ENCODE measurements around the gene TTC39A. TPM values are rescaled to one million over a fixed set of nuclear protein-coding genes. Genes with fewer than 3 reads are reported as not detected.

The TTC39A gene
- polyA plus RNA-seq, 1 donor from 2014 or later: not detected

DNA sequence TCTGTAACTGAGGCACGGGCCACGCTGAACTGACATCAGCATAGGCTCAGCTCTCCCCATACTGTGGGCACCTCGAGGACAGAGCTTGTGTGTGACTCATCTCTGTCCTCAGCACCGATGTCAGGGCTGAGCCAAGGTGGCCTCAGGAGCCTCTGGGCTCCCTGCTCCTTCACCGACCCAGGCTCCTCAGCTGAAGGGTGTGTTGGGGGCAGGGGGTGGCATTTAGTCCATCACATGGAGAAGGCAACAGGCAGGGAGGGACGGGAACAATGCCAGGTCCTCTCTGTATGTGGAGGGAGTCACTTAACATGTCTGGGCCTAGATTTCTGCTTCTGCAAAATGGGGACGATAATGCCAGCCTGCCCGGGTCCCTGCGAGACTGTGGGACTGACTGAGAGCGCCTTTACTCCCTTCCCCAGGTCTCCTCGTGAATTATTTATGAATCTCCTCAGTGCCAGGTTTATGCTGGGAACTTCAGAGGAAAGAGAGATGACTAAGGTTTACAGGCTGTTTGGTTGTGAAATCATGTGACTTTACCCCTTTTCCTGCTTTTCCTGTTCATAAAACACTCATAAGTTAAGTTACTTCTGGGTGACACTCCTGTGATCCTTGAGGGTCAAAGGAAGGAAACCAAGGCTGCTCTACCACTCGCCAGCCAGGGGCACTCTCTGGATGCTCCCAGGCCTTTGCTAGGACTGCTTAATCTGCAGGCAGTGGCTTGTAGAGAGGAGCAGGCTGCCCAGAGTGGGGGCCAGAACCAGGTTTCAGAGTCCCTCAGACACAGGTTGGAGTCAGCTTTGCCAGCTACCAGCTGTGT lies 16.2 kb downstream of the TTC39A start:
- Mint-ChIP-seq H3K4me1 (peaks cover 0 to 8% (median 3%) of the 10 kb centered on the region in 3 donors), H3K9me3 (no peaks in the 10 kb centered on the region), H3K4me3 (no peak overlapping the region), H3K36me3 (no peaks in the 10 kb centered on the region), H3K27ac (peak overlapping the region in 1 of 3 donors; percentile 74), H3K27me3 (no peaks in the 10 kb centered on the region)

DNA sequence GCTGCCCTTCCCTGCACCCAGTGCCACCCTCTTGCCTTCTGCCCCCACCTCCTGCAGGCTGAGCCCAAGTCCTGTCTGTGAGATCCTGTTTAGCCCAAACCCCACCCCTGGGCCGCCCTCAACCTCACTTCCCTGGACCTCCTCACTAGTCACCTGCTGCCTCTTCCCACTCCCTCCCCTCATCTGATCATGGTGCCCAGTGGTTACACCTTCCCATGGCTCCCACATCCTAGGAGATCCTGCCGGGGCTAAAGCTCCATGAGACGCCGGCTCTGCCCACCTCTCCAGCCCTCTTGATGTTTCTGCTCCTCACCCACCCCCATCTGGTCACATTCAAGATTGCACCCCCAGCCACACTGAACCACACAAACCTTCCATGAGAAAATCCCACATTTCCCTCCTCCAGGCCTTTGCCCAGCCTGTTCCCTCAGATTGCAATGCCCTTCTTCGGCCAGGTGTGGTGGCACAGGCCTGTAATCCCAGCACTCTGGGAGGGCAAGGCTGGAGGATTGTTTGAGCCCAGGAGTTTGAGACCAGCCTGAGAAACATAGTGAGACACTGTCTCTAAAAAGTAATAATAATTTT lies 17.0 kb downstream of the TTC39A start:
- Mint-ChIP-seq H3K27ac (no peak overlapping the region), H3K27me3 (no peaks in the 10 kb centered on the region), H3K9me3 (no peaks in the 10 kb centered on the region), H3K4me1 (peaks cover 0 to 8% (median 3%) of the 10 kb centered on the region in 3 donors), H3K4me3 (no peak overlapping the region), H3K36me3 (no peaks in the 10 kb centered on the region)

DNA sequence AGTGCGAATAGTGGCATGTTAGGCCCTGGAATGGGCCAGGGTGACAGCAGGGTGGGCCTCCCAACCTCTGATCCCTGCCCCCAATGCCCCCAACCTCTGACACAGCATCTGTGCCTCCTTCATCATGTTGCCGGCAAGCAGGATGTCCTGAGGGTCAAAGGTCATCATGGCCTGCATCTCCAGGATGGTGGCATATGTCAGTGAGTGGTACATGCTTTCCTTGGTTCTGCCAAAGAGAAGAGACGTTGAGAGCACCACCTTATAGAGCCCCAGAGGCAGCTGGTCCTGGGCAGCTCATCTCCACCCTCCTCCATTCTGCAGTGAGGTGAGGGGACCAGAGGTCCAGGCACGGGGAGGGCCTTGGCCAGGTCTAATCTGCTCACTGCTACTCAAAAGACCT lies 17.6 kb downstream of the TTC39A start:
- peak overlapping the region in 1 of 4 donors; percentile 73 for H3K4me3 Mint-ChIP-seq
- no peaks in the 10 kb centered on the region for H3K27me3 Mint-ChIP-seq
- no peaks in the 10 kb centered on the region for H3K9me3 Mint-ChIP-seq
- peaks cover 0 to 8% (median 3%) of the 10 kb centered on the region in 3 donors for H3K4me1 Mint-ChIP-seq
- no peaks in the 10 kb centered on the region for H3K36me3 Mint-ChIP-seq
- no peak overlapping the region for H3K27ac Mint-ChIP-seq

DNA sequence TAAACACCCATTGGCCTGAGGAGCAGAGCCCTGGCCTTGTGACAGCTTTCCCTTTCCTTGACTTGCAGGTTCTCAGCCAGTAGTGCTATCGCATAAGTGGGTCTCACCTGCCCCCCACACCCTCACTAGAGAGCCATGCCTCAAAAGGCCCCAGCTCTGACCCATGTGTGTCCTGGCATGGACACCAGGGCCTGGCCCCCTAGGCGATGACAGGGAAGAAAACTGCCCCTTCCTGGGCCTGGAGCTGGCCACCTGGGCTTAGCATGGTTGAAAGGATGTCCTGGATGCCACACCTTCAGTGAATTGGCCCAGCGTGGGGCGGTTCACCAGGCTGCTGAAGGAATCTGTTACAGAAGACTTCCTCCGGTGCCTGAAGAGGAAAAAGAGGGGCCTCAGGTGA lies 18.5 kb downstream of the TTC39A start:
- Mint-ChIP-seq H3K4me3 (no peak overlapping the region), H3K27ac (no peak overlapping the region), H3K4me1 (peaks cover 0 to 8% (median 3%) of the 10 kb centered on the region in 3 donors), H3K36me3 (no peaks in the 10 kb centered on the region), H3K9me3 (no peaks in the 10 kb centered on the region), H3K27me3 (no peaks in the 10 kb centered on the region)

DNA sequence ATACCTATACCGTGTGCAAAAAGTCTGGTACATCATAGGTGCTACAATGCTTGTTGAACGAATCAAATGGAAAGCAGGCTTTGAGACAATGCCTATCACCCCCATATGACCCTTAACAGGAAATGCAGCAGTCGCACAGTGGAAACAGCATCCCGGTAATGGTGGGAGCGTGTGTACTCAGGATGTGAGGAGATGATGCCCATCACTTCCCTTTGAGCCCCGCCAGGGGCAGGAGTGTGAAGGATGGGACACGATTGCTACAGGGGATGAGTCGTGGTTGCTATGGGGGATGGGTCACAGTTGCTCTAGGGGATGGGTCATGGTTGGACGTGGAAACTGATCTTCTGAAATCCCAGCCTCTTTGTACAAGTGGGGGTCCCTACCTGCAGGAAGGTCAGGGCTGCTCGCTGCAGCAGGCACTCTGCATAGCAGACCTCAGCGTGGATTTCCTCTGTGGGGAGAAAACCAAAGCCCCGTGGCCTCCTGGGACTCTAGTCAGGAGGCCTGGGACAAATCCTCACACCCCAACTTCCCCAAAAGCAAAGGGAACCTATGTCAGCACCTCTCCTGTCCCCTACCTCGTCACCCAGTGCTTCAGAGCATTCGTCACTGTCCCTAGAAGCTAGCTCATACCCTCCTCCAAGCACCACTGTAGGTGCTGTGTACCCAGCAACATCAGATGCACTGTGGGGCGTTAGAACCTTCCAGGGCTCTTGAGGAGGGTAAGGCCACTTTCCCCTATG lies 19.3 kb downstream of the TTC39A start:
- Mint-ChIP-seq H3K27me3 (no peaks in the 10 kb centered on the region), H3K27ac (peak overlapping the region in 2 of 3 donors; percentile 25 to 37), H3K4me1 (peaks cover 0 to 8% (median 3%) of the 10 kb centered on the region in 3 donors), H3K4me3 (no peak overlapping the region), H3K9me3 (no peaks in the 10 kb centered on the region), H3K36me3 (no peaks in the 10 kb centered on the region)

DNA sequence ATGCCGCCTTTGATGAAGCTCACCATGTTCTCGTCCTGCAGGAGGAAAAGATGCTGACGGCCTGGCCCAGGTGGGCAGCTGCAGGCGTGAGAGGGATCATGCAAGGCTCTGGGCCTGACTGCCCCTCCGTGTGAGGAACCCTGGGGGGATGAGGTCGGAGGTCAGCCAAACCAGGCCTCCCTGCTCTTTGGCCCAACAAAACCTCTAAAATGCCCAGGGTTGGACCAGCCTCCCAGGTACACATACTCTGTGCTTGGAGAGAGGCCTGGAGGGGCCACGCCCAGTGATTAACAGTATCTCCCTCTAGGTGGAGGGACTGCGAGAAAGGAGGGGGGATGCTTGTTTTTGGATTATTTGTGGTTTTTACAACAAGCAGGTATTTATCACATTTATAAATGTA lies 21.1 kb downstream of the TTC39A start:
- H3K27me3 Mint-ChIP-seq: no peaks in the 10 kb centered on the region
- H3K36me3 Mint-ChIP-seq: no peaks in the 10 kb centered on the region

DNA sequence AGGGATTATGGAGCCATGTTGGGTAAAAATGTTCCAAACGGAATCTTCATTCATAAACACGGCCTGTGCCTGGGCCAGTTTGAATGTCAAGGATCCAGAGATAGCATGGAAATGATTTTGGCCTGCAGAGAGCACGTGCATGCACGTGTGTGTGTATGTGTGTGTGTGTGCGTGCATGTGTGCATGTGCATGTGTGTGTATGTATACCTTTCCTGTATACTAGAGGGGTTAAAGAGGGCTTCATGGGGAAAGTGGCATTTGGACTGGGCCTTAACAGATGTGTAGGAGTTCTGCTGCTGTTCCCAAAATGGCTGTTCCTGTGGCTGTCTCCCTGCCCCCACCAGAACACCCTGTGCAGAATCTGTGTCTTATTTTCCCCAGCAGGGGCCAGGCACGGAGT lies 21.7 kb downstream of the TTC39A start:
- Mint-ChIP-seq H3K4me3 (no peak overlapping the region), H3K4me1 (peaks cover 2 to 6% (median 4%) of the 10 kb centered on the region in 3 donors), H3K9me3 (no peaks in the 10 kb centered on the region), H3K36me3 (no peaks in the 10 kb centered on the region), H3K27me3 (no peaks in the 10 kb centered on the region), H3K27ac (no peak overlapping the region)

More for the DNA sequence above, 21.1 kb downstream of the TTC39A start:
- Mint-ChIP-seq H3K27ac (peak overlapping the region in 1 of 3 donors; percentile 22), H3K4me3 (no peak overlapping the region), H3K4me1 (peaks cover 0 to 8% (median 3%) of the 10 kb centered on the region in 3 donors), H3K9me3 (no peaks in the 10 kb centered on the region)

DNA sequence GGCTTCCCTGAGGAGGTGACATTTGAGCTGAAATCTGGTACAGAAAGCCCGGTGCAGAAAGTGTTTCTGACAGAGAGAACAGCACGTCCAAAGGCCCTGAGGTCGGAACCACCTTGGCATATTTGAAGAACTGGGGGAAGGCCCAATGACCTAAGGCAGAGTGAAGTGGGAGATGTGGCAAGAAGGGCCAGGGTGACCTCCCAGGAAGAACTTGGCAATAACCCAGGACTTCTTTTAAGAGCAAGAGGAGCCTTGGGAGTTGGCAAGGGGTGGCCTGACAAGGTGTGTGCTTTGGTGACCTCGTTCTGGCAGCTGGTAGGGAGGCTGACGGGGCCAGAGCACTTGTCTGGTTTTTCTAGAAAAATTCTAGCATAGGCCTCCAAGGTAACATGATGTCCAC lies 23.4 kb downstream of the TTC39A start:
- H3K4me3 Mint-ChIP-seq: no peak overlapping the region
- peaks cover 4% of the 10 kb centered on the region for H3K27me3 Mint-ChIP-seq
- H3K27ac Mint-ChIP-seq: peak overlapping the region in 1 of 3 donors; percentile 62
- no peaks in the 10 kb centered on the region for H3K36me3 Mint-ChIP-seq
- H3K4me1 Mint-ChIP-seq: peaks cover 4 to 8% (median 5%) of the 10 kb centered on the region in 3 donors
- no peaks in the 10 kb centered on the region for H3K9me3 Mint-ChIP-seq

DNA sequence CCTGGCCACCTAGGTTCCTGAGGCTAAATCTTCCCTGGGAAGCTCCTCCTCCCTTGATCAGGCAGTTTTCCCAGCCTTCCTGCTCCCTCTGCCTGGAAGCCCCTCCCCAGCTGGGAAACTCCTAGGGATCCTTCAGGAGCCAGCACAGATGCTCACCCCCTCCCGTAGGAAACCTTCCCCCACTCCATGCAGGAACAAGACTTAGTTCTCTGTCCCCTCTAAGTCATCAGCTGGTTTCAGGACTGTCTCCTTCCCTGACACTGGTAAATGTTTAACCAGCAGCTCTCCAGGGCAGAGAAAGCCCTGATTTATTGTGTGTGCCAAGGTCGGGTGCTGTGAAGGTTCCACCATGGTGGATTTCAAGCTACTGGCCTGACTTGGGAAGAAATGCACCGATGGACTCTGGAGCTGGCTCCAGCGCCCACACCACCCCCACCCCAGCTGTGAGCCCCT lies 25.0 kb downstream of the TTC39A start:
- Mint-ChIP-seq H3K36me3 (no peaks in the 10 kb centered on the region), H3K27me3 (peaks cover 4% of the 10 kb centered on the region), H3K9me3 (no peaks in the 10 kb centered on the region), H3K27ac (no peak overlapping the region), H3K4me1 (peaks cover 2 to 4% (median 3%) of the 10 kb centered on the region in 3 donors), H3K4me3 (no peak overlapping the region)

DNA sequence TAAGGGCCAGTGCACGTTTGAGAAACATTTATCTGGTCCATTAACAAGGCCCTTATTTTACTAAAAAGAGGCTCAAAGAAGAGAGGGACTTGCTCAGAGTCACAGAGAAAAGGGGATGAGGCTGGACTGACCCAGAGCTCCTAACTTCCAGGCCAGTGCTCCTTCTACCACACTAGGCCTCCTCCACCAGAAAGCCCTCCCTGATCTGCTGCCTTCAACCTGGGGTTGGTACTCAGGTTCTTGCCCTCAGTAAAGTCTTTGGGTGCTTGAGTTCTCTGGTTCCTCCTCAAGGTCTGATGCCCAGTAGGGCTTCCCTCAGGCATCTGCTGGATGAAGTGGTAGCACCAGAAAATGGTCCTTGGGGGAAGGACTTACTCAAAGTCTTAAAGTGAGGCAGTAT lies 26.0 kb downstream of the TTC39A start:
- Mint-ChIP-seq H3K4me1 (peaks cover 2 to 4% (median 3%) of the 10 kb centered on the region in 3 donors), H3K27me3 (peaks cover 4% of the 10 kb centered on the region), H3K36me3 (no peaks in the 10 kb centered on the region), H3K9me3 (no peaks in the 10 kb centered on the region), H3K27ac (peak overlapping the region in 1 of 3 donors; percentile 46), H3K4me3 (peak overlapping the region in 1 of 4 donors; percentile 22)

DNA sequence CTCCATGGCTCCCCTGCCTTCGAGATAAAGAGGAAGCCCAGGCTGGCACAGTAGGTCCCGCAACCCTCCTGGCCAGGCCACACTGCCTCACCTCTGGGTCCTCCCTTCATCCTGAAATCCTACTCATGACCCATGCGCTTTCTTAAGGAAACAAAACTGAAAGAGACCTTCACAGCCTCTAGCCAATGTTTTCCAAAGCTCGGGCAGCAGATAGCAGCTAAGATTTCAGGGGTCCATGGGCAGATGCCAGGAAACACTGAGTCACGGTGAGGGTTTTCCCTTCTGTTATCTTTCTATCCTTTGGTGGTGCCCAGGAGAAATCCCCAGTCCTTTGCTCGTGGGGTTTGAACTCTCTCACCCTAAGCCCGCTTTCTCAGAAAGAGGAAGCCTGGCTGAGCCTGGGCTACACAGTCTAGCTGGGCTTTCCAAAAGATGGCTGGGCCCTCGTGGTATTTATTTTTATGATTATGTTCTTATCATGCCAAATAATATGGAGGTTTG lies 26.6 kb downstream of the TTC39A start:
- H3K36me3 Mint-ChIP-seq: no peaks in the 10 kb centered on the region
- H3K27ac Mint-ChIP-seq: no peak overlapping the region

DNA sequence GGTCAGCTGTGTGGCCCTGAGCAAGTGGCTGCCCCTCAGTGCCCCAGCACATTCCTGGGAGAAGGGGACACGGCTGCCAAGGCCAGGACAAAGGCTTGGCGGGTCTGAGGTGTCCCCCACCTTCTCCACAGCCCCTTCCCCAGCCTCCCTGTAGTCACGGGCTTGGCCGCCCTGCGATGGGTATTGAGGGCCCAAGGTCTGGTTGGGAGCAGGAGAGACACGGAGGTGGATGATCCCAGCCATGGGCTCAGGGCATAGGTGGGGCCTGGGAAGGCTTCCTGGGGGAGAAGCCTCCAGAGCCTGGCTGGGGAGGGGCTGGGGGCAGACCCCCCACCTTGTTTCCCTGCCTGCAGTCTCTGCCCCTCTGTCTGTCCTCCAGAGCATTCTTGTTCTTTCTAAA lies 27.0 kb downstream of the TTC39A start:
- no peak overlapping the region for H3K4me3 Mint-ChIP-seq
- no peak overlapping the region for H3K27ac Mint-ChIP-seq
- peaks cover 2 to 4% (median 3%) of the 10 kb centered on the region in 3 donors for H3K4me1 Mint-ChIP-seq
- H3K27me3 Mint-ChIP-seq: peaks cover 4% of the 10 kb centered on the region
- no peaks in the 10 kb centered on the region for H3K9me3 Mint-ChIP-seq
- no peaks in the 10 kb centered on the region for H3K36me3 Mint-ChIP-seq

More for the DNA sequence above, 26.6 kb downstream of the TTC39A start:
- Mint-ChIP-seq H3K27me3 (peaks cover 4% of the 10 kb centered on the region), H3K9me3 (no peaks in the 10 kb centered on the region), H3K4me3 (peak overlapping the region in 2 of 4 donors; percentile 5 to 72), H3K4me1 (peaks cover 2 to 4% (median 3%) of the 10 kb centered on the region in 3 donors)

DNA sequence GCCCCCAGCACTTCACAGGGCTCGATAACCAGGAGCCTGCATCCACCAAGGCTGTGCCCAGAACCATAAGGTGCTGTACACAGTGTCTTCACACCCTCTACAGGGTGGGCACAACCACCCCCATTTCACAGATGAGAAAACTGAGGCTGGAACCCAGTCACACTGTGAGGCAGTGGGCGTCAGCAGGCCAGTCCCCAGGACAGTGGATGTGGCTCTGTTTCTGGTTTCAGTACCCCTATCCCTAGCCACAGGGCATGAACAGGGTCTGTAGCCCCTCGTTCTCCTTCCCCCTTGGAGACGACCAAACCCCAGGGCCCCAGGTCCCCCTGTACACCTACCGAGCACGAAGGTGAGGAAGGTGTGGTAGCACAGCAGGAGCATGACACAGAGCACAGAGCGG lies 27.6 kb downstream of the TTC39A start:
- Mint-ChIP-seq H3K4me1 (peaks cover 2 to 4% (median 3%) of the 10 kb centered on the region in 3 donors), H3K4me3 (no peak overlapping the region)

DNA sequence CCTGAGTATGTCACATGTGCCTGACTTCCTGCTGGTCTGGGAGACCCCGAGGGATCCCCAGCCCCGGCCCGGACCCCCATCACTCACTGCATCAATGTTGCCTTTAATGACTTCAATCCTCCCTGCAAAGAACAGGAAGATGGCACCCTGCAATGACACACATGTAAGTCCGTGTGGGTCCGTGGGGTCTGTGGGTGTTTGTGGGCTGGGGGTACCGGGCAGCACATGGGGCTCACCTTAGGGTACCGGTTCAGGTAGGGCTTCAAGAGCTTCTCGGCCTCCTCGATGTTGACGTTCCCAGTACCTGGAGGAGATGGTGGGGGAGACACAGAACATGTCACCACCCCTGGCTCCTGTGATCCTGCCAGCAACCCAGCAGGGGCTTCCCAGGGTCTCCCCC lies 28.1 kb downstream of the TTC39A start:
- H3K9me3 Mint-ChIP-seq: no peaks in the 10 kb centered on the region

More for the DNA sequence above, 27.6 kb downstream of the TTC39A start:
- H3K36me3 Mint-ChIP-seq: no peaks in the 10 kb centered on the region
- H3K27me3 Mint-ChIP-seq: peaks cover 4% of the 10 kb centered on the region
- no peaks in the 10 kb centered on the region for H3K9me3 Mint-ChIP-seq
- H3K27ac Mint-ChIP-seq: no peak overlapping the region

DNA sequence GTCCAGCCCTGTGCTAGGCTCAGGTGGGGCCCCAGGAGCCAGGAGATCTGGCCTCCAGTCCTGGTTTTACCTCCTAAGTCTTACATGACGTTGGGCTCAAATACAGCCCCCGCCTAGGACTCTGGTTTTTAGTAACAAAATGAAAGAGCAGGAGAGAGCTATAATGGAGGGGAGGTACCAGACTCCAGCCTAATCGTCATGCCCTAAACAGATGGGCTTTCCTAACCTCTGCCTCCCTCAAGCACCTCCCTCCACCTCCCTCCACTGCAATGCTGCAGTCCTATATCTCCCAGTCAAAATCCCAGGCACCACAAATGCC lies 28.6 kb downstream of the TTC39A start:
- Mint-ChIP-seq H3K4me1 (peaks cover 2 to 4% (median 4%) of the 10 kb centered on the region in 3 donors), H3K4me3 (no peak overlapping the region), H3K27me3 (peaks cover 6% of the 10 kb centered on the region), H3K27ac (no peak overlapping the region), H3K9me3 (no peaks in the 10 kb centered on the region), H3K36me3 (no peaks in the 10 kb centered on the region)

More for the DNA sequence above, 28.1 kb downstream of the TTC39A start:
- Mint-ChIP-seq H3K36me3 (no peaks in the 10 kb centered on the region), H3K27ac (no peak overlapping the region), H3K27me3 (peaks cover 6% of the 10 kb centered on the region), H3K4me1 (peaks cover 2 to 4% (median 4%) of the 10 kb centered on the region in 3 donors), H3K4me3 (no peak overlapping the region)

Measured in IgD-negative memory B cell (primary cell).